Endothelial cell (in vitro differentiated cells): ENCODE results near the gene GUCY2D. TPM values are rescaled to one million over a fixed set of nuclear protein-coding genes. Genes with fewer than 3 reads are reported as not detected.

Source experiments
- DNase-seq: peaks from one replicate; pipeline ENCODE4 v3.0.0; 2021; ENCODE audit warnings: low spot score
- H3K27ac Mint-ChIP-seq: one replicate; pipeline ENCODE4 v1.8.0; 2021; ENCODE audit warnings: mixed read lengths, inconsistent platforms; ENCODE audit not compliant: unreplicated experiment
- H3K27me3 Mint-ChIP-seq: one replicate; pipeline ENCODE4 v1.8.0; 2021; ENCODE audit warnings: mild to moderate bottlenecking, moderate library complexity, mixed read lengths, inconsistent platforms; ENCODE audit not compliant: unreplicated experiment
- H3K36me3 Mint-ChIP-seq: one replicate; pipeline ENCODE4 v1.8.0; 2021; ENCODE audit warnings: mild to moderate bottlenecking, low read depth, mixed read lengths, inconsistent platforms; ENCODE audit not compliant: unreplicated experiment
- H3K4me1 Mint-ChIP-seq: one replicate; pipeline ENCODE4 v1.8.0; 2021; ENCODE audit warnings: mild to moderate bottlenecking, mixed read lengths, inconsistent platforms; ENCODE audit not compliant: unreplicated experiment
- H3K4me3 Mint-ChIP-seq: one replicate; pipeline ENCODE4 v1.8.0; 2021; ENCODE audit warnings: mild to moderate bottlenecking, mixed read lengths, inconsistent platforms; ENCODE audit not compliant: unreplicated experiment
- H3K9me3 Mint-ChIP-seq: one replicate; pipeline ENCODE4 v1.8.0; 2021; ENCODE audit warnings: mixed read lengths, inconsistent platforms; ENCODE audit not compliant: unreplicated experiment
- CTCF ChIP-seq: fragments of 200-600 bp; sonication (generic); IDR thresholded peaks from one replicate; pipeline ENCODE4 v1.5.0; 2021; ENCODE audit warnings: antibody characterized with exemption; ENCODE audit not compliant: unreplicated experiment
- total RNA-seq: library from RNA; stranded (reverse); fragmentation: NEBNext Ultra II Directional; extraction: Animal tissue kit (Norgen Biotek cat#: 25700); gene quantifications from one replicate; pipeline ENCODE4 v1.2.1, GENCODE V29; 2021; ENCODE audit not compliant: unreplicated experiment

The GUCY2D gene
- total RNA-seq, 1 donor from 2014 or later, result not detected

- H3K36me3 Mint-ChIP-seq, result no peaks in the 10 kb centered on the region
- peaks cover 15% of the 10 kb centered on the region for H3K4me1 Mint-ChIP-seq
- peaks cover 1% of the 10 kb centered on the region for H3K27me3 Mint-ChIP-seq
- no peaks in the 10 kb centered on the region for H3K9me3 Mint-ChIP-seq
- no peak overlapping the region for H3K27ac Mint-ChIP-seq
- DNase-seq, result no peak
- peak overlapping the region; percentile 57 for H3K4me3 Mint-ChIP-seq
- TF ChIP-seq CTCF, result no peak
Observed at GRCh38 chr17:8055851-8056231, 53.4 kb downstream of the GUCY2D start.

GRCh38 chr17:8056232-8056975 is 54.0 kb downstream of the GUCY2D start:
- no peak for DNase-seq
- Mint-ChIP-seq H3K4me3 (no peak overlapping the region), H3K27me3 (peaks cover 1% of the 10 kb centered on the region), H3K9me3 (no peaks in the 10 kb centered on the region), H3K4me1 (peaks cover 15% of the 10 kb centered on the region), H3K36me3 (no peaks in the 10 kb centered on the region), H3K27ac (peak overlapping the region; percentile 33)
- no peak for TF ChIP-seq CTCF

DNA sequence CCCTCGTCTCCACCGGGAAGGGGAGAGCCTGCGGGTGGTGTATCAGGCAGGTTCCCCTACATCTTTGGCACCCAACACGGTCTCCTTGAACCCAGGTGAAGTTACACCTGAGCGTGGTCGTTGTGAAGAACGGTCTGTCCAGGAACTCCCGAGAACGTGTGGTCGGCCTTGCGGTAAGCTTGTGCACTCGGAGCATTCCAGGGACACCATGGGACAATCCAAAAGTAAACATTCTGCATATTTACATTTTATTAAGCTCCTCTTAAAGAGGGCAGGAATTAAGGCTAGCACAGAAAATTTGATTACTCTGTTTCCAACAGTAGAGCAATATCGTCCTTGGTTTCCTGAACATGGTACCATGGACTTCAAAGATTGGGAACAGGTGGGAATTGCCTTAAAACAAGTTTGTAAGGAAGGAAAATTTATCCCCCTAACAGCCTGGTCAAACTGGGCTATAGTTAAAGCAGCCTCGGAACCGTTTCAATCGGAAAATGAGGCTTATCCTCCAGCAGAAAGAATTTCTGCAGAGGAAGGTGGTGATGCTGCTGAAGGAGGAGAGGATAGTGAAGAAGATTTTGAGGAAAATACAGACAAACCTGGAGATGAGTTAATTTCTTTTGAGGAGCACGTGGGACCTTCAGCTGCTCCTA is 54.7 kb downstream of the GUCY2D start:
- no peaks in the 10 kb centered on the region for H3K9me3 Mint-ChIP-seq
- DNase-seq, result no peak
- peaks cover 15% of the 10 kb centered on the region for H3K4me1 Mint-ChIP-seq
- peak overlapping the region; percentile 33 for H3K27ac Mint-ChIP-seq
- TF ChIP-seq CTCF, result no peak
- H3K4me3 Mint-ChIP-seq, result peak overlapping the region; percentile 52
- peaks cover 7% of the 10 kb centered on the region for H3K27me3 Mint-ChIP-seq
- no peaks in the 10 kb centered on the region for H3K36me3 Mint-ChIP-seq

GRCh38 chr17:8057691-8058114 is 55.3 kb downstream of the GUCY2D start:
- peak; percentile 67 for TF ChIP-seq CTCF
- H3K4me1 Mint-ChIP-seq, result peaks cover 18% of the 10 kb centered on the region
- no peaks in the 10 kb centered on the region for H3K36me3 Mint-ChIP-seq
- peaks cover 11% of the 10 kb centered on the region for H3K27me3 Mint-ChIP-seq
- DNase-seq, result peak; percentile 52
- H3K27ac Mint-ChIP-seq, result no peak overlapping the region
- no peaks in the 10 kb centered on the region for H3K9me3 Mint-ChIP-seq
- no peak overlapping the region for H3K4me3 Mint-ChIP-seq

DNA sequence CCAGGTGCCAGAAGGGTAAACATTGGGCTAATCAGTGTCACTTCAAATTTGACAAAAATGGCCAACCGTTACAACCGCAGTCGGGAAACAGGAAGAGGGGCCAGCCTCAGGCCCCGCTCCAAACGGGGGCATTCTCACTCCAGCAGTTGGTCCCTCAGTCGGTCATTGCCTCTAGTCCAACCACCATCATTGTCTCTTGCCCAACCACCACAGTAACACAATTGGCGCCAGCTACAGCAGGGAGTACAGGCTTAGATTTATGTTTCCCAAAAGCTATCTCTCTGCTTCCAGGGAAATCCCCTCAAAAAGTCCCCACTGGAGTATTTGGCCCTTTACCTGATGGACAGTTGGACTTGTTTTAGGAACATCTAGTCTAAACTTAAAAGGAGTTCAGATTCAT is 56.7 kb downstream of the GUCY2D start:
- H3K27ac Mint-ChIP-seq, result no peak overlapping the region
- no peak for TF ChIP-seq CTCF
- no peaks in the 10 kb centered on the region for H3K9me3 Mint-ChIP-seq
- peaks cover 26% of the 10 kb centered on the region for H3K4me1 Mint-ChIP-seq
- DNase-seq, result no peak
- peaks cover 17% of the 10 kb centered on the region for H3K27me3 Mint-ChIP-seq
- no peak overlapping the region for H3K4me3 Mint-ChIP-seq
- no peaks in the 10 kb centered on the region for H3K36me3 Mint-ChIP-seq
